ENCODE data around the gene CHKB. TPM values are rescaled to one million over a fixed set of nuclear protein-coding genes. Genes with fewer than 3 reads are reported as not detected.
"Not testable (repeated sequence)": the region's sequence is repeated elsewhere in the genome, so short reads cannot be mapped to it uniquely, and the experiment has no call there.

Gene CHKB
- total RNA-seq, 1 experiment from 2014 or later, result 27.7 TPM

DNA sequence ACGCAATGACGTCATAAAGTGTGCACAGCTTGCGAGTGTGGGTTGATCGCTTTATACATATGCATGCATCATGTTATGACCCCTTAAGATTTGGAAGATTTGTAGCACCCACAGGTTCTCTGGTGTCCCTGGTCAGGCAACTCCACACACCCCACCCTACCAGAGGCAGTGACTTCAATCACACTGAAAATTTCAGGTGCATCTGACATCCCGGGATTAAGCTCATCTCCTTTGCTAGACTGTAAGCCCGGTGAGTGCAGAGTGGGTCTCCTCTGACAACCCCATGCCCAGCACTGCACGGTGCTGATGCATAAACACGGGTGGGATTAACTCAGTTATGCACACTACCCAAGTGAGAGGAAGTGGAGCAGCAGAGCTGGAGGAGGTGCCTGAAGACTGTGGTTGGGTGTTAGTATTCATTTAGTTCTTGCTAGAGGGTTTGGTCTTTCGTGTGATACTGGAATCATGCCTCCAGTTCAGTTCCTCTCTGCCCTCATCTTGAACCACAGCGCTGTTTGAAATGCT, 38.8 kb upstream of the CHKB start:
- H3K4me1 ChIP-seq, result peaks cover 4% of the 10 kb centered on the region; the same call in 1 of the 2 replicates
- peak overlapping the region; percentile 18; the same call in 1 of the 2 replicates for H3K4me3 ChIP-seq
- H3K9me3 ChIP-seq (replicated peaks), result no peaks in the 10 kb centered on the region
- no peaks in the 10 kb centered on the region for H3K36me3 ChIP-seq
- DNase-seq, result peak in 1 of 2 experiments; percentile 52
- H3K27me3 ChIP-seq, result no peaks in the 10 kb centered on the region
- no peak overlapping the region for H3K27ac ChIP-seq

GRCh38 chr22:50620593-50621355, 38.1 kb upstream of the CHKB start:
- peaks cover 4% of the 10 kb centered on the region; the same call in 1 of the 2 replicates for H3K4me1 ChIP-seq
- no peaks in the 10 kb centered on the region for H3K27me3 ChIP-seq
- no peaks in the 10 kb centered on the region for H3K9me3 ChIP-seq (replicated peaks)
- H3K4me3 ChIP-seq, result peak overlapping the region; percentile 20
- DNase-seq, result peak in 1 of 2 experiments; percentile 87
- H3K36me3 ChIP-seq, result no peaks in the 10 kb centered on the region
- no peak overlapping the region for H3K27ac ChIP-seq

DNA sequence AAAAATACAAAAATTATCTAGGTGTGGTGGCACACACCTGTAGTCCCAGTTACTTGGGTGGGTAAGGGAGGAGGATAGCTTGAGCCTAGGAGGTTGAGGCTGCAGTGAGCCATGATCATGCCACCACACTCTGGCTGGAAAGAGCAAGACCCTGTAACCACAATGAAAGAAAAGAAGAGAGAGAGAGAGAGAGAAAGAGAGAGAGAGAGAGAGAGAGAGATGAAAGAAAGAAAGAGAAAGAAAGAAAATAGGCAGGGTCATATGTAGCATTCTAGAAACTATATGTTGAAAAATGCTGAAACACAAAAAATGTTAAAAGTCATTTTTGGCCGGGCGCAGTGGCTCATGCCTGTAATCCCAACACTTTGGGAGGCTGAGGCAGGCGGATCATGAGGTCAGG, 31.6 kb upstream of the CHKB start:
- not testable (repeated sequence) for H3K4me1 ChIP-seq, DNase-seq
- peaks cover 13% of the 10 kb centered on the region for H3K27me3 ChIP-seq

DNA sequence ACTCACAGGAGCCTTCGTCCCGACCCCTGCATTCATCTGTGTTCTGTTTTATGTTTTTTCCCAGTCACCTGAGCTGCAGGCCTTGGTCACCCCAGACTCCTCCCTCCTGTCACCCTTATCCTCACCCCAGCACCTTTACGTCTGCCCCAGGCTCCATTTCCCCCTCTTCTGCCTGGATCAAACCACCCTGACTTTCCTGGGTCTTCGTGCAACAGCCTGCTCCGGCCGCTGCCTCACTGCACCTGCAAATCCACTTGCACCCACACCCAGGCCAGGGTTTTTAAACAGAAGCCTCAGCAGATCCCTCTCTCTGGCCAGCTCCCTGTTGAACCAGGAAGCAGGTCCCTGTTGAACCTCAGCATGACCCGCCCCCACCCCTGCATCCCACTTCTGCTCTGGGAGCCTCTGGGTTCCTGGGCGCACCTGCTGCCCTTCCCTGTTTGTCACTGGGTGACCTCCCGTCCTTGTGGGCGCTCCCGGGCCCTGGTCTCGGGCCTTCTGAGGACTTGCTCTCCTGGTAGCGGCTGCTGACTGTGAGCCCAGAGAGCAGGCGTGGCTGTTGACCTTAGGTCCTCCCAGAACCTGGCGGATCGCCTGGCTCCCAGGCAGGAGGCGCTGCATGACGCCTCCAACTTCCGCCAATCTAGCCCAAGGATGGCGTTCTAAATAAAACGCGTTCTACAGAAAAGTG, 30.8 kb upstream of the CHKB start:
- H3K36me3 ChIP-seq, result no peaks in the 10 kb centered on the region
- peaks cover 13% of the 10 kb centered on the region for H3K27me3 ChIP-seq
- no peak for DNase-seq
- H3K4me1 ChIP-seq, result no peaks in the 10 kb centered on the region
- no peak overlapping the region for H3K27ac ChIP-seq
- H3K9me3 ChIP-seq (replicated peaks), result no peaks in the 10 kb centered on the region
- no peak overlapping the region for H3K4me3 ChIP-seq

More for the DNA sequence above, 31.6 kb upstream of the CHKB start:
- not testable (repeated sequence) for H3K9me3 ChIP-seq (replicated peaks); H3K27ac ChIP-seq; H3K4me3 ChIP-seq; H3K36me3 ChIP-seq

GRCh38 chr22:50612528-50613221, 30.0 kb upstream of the CHKB start:
- no peak overlapping the region for H3K4me3 ChIP-seq
- no peaks in the 10 kb centered on the region for H3K36me3 ChIP-seq
- H3K4me1 ChIP-seq, result no peaks in the 10 kb centered on the region
- peaks cover 13% of the 10 kb centered on the region for H3K27me3 ChIP-seq
- DNase-seq, result no peak
- H3K9me3 ChIP-seq (replicated peaks), result no peaks in the 10 kb centered on the region
- H3K27ac ChIP-seq, result no peak overlapping the region

- no peaks in the 10 kb centered on the region for H3K4me1 ChIP-seq
- no peak overlapping the region for H3K4me3 ChIP-seq
- peaks cover 18% of the 10 kb centered on the region for H3K27me3 ChIP-seq
- H3K27ac ChIP-seq, result no peak overlapping the region
- H3K9me3 ChIP-seq (replicated peaks), result no peaks in the 10 kb centered on the region
- no peaks in the 10 kb centered on the region for H3K36me3 ChIP-seq
- DNase-seq, result no peak
Measured at GRCh38 chr22:50612168-50612527, 29.5 kb upstream of the CHKB start.

DNA sequence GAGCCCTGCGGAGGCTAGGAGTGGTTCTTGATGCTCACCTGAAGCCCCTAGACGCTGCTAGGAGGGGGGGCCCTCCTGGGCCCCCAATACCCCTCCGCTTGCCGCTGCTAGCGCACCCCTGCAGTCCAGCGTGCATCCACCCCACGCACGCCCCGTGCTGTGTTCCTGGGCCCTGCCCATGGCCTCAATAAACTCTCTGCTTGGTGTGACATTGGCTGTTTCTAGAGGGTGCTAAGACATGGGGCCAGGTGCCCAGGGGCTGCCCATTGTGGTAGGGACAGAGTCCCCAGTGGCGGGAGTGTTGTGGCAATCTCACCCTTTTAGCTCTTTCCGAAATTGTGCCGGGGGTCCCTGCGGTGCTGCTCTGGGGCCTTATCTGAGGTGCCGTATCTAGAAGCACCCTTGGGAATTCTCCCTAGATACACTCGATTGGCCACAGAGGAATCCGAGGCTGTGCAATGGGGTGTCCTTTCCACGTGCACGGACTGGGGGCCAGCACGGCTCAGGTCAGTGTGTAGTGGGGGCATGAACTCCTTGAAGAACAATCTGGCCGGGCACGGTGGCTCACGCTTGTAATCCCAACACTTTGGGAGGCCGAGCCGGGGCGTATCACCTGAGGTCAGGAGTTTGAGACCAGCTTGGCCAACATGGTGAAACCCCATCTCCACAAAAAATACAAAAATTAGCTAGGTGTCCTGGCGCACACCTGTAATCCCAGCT, 28.9 kb upstream of the CHKB start:
- Histone ChIP-seq H3K36me3 (no peaks in the 10 kb centered on the region), H3K4me3 (no peak overlapping the region), H3K4me1 (no peaks in the 10 kb centered on the region), H3K9me3 (replicated peaks) (no peaks in the 10 kb centered on the region), H3K27me3 (peaks cover 21% of the 10 kb centered on the region), H3K27ac (no peak overlapping the region)
- no peak for DNase-seq

DNA sequence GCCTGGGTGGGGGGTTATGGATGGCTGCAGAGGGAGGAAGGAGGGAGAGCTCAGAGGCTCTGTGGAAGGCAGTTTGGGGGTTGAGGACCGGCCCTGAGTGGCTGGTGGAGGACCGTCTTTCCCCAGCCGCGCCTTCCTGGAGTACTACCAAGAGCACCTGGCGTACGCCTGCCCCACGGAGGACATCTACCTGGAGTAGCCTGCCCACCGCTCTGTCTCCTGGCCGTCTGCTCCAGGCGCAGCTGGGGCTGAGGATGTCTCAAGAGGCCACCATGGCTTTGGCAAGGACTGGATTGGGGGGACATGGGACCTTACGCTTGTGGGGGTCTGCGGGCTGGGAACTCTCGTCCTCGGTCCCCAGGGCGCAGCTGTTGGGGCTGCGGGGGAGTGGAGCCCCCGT, 27.9 kb upstream of the CHKB start:
- no peak overlapping the region for H3K27ac ChIP-seq
- no peaks in the 10 kb centered on the region for H3K9me3 ChIP-seq (replicated peaks)
- no peaks in the 10 kb centered on the region for H3K36me3 ChIP-seq
- no peaks in the 10 kb centered on the region for H3K4me1 ChIP-seq
- DNase-seq, result no peak
- H3K27me3 ChIP-seq, result peaks cover 23% of the 10 kb centered on the region
- no peak overlapping the region for H3K4me3 ChIP-seq

- peaks cover 25% of the 10 kb centered on the region for H3K27me3 ChIP-seq
- H3K9me3 ChIP-seq (replicated peaks), result no peaks in the 10 kb centered on the region
- no peak for DNase-seq
- no peaks in the 10 kb centered on the region for H3K4me1 ChIP-seq
- no peak overlapping the region for H3K27ac ChIP-seq
- H3K4me3 ChIP-seq, result no peak overlapping the region
- no peaks in the 10 kb centered on the region for H3K36me3 ChIP-seq
Measured at GRCh38 chr22:50610041-50610451, 27.4 kb upstream of the CHKB start.

GRCh38 chr22:50609599-50609998, 26.9 kb upstream of the CHKB start:
- no peak overlapping the region for H3K4me3 ChIP-seq
- DNase-seq, result no peak
- no peaks in the 10 kb centered on the region for H3K4me1 ChIP-seq
- H3K36me3 ChIP-seq, result no peaks in the 10 kb centered on the region
- H3K27me3 ChIP-seq, result peaks cover 25% of the 10 kb centered on the region
- H3K9me3 ChIP-seq (replicated peaks), result no peaks in the 10 kb centered on the region
- no peak overlapping the region for H3K27ac ChIP-seq

DNA sequence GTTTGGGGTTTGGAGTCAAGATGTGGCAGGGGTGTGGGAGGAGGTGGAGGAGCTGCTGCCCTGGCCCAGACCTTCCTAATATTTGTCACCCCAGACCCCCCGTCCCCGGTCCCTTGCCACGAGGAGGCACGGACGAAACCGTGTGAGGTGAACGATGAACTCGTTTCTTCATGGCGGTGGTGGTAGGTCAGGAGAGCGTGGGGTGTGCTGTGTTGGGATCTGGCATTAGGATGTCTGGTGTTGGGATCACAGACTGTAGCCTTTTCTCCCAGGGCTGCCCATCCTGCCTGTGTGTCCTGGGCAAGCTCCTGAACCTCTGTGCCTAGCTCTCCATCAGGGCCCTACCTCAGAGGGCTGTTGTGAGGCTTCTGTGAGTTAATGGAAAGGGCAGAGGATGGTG, 26.3 kb upstream of the CHKB start:
- Histone ChIP-seq H3K4me3 (no peak overlapping the region), H3K36me3 (no peaks in the 10 kb centered on the region), H3K4me1 (no peaks in the 10 kb centered on the region), H3K27me3 (peaks cover 25% of the 10 kb centered on the region), H3K9me3 (replicated peaks) (no peaks in the 10 kb centered on the region), H3K27ac (no peak overlapping the region)
- no peak for DNase-seq

DNA sequence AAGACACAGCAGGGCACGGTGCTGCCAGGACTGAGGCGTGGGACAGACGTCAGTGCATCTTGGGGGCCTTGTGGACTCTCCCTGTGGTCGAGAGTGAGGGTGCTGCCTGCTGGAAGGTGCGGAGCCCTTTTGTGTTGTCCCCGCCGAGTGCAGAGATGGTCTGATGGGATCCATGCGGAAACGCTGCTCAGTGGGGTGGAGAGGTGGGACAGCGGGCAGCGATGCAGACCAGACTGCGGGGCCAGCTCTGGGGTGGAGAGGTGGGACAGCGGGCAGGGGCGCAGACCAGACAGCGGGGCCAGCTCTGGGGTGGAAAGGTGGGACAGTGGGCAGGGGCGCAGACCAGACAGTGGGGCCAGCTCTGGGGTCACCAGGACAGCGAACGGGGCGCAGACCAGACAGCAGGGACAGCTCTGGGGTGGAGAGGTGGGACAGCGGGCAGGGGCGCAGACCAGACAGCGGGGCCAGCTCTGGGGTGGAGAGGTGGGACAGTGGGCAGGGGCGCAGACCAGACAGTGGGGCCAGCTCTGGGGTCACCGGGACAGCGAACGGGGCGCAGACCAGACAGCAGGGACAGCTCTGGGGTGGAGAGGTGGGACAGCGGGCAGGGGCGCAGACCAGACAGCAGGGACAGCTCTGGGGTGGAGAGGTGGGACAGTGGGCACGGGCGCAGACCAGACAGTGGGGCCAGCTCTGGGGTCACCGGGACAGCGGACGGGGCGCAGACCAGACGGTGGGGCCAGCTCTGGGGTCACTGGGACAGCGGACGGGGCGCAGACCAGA, 25.6 kb upstream of the CHKB start:
- not testable (repeated sequence) for H3K9me3 ChIP-seq (replicated peaks); DNase-seq; H3K4me3 ChIP-seq; H3K4me1 ChIP-seq; H3K36me3 ChIP-seq; H3K27ac ChIP-seq
- peaks cover 25% of the 10 kb centered on the region for H3K27me3 ChIP-seq

- no peaks in the 10 kb centered on the region for H3K36me3 ChIP-seq
- H3K4me3 ChIP-seq, result no peak overlapping the region
- no peaks in the 10 kb centered on the region for H3K9me3 ChIP-seq (replicated peaks)
- H3K27me3 ChIP-seq, result peaks cover 25% of the 10 kb centered on the region
- no peaks in the 10 kb centered on the region for H3K4me1 ChIP-seq
- no peak for DNase-seq
- no peak overlapping the region for H3K27ac ChIP-seq
Measured at GRCh38 chr22:50607659-50608020, 25.0 kb upstream of the CHKB start.

All from SJCRH30 (cell line).